ENCODE data around the gene MARCO.

GRCh38 chr2:118980022-118980421 is 38.0 kb downstream of the MARCO start:
- TF ChIP-seq, protein P1, sequence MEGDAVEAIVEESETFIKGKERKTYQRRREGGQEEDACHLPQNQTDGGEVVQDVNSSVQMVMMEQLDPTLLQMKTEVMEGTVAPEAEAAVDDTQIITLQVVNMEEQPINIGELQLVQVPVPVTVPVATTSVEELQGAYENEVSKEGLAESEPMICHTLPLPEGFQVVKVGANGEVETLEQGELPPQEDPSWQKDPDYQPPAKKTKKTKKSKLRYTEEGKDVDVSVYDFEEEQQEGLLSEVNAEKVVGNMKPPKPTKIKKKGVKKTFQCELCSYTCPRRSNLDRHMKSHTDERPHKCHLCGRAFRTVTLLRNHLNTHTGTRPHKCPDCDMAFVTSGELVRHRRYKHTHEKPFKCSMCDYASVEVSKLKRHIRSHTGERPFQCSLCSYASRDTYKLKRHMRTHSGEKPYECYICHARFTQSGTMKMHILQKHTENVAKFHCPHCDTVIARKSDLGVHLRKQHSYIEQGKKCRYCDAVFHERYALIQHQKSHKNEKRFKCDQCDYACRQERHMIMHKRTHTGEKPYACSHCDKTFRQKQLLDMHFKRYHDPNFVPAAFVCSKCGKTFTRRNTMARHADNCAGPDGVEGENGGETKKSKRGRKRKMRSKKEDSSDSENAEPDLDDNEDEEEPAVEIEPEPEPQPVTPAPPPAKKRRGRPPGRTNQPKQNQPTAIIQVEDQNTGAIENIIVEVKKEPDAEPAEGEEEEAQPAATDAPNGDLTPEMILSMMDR (IDR thresholded peaks at IDR 0.05), result no peak
- TF ChIP-seq POLR2A (IDR thresholded peaks at IDR 0.05) (no peak), POLR2AphosphoS5 (IDR thresholded peaks at IDR 0.05) (no peak)

All from prostate gland (tissue), 2 donors.